ENCODE measurements around the gene BYSL.

GRCh38 chr6:41901882-41902519 lies 19.3 kb upstream of the BYSL start:
- TF ChIP-seq CTCF (IDR thresholded peaks at IDR 0.05; ENCODE audit: extremely low read depth in 1 of 2, insufficient read depth in 1 of 2, low read depth in 1 of 2, low read length in 2 of 2) (peak; percentile 19 to 30), POLR2A (IDR thresholded peaks at IDR 0.05; ENCODE audit: low read depth, low read length) (no peak)

Measured in endothelial cell of umbilical vein (primary cell).